H9 (cell line): ENCODE data around the gene DSE. TPM values are rescaled to one million over a fixed set of nuclear protein-coding genes. Genes with fewer than 3 reads are reported as not detected.

Experiments
- DNase-seq: peaks from one replicate; pipeline ENCODE4 v3.0.0-alpha.2; 2017
- H2AFZ ChIP-seq: one replicate; pipeline ENCODE4 v1.6.1; 2013; ENCODE audit warnings: mild to moderate bottlenecking, low read length, control low read depth, moderate library complexity
- H2AK5ac ChIP-seq: 2 replicates; pipeline ENCODE4 v1.6.1; 2013; ENCODE audit warnings: low read length, control low read depth, mixed read lengths; ENCODE audit not compliant: insufficient read length
- H2BK120ac ChIP-seq: one replicate; pipeline ENCODE4 v1.6.1; 2013; ENCODE audit warnings: low read depth, mild to moderate bottlenecking, low read length, control low read depth, inconsistent platforms; ENCODE audit not compliant: poor library complexity, severe bottlenecking
- H2BK12ac ChIP-seq: 2 replicates; pipeline ENCODE4 v1.6.1; 2013; ENCODE audit warnings: low read length, control low read depth, mixed read lengths, low read depth; ENCODE audit not compliant: insufficient read length
- H2BK15ac ChIP-seq: 2 replicates; pipeline ENCODE4 v1.6.1; 2013; ENCODE audit warnings: low read depth, low read length, control low read depth
- H2BK20ac ChIP-seq: one replicate; pipeline ENCODE4 v1.6.1; 2013; ENCODE audit warnings: low read depth, mild to moderate bottlenecking, low read length, control low read depth, inconsistent platforms; ENCODE audit not compliant: poor library complexity, severe bottlenecking
- H2BK5ac ChIP-seq: 2 replicates; pipeline ENCODE4 v1.6.1; 2013; ENCODE audit warnings: low read length, control low read depth, mixed read lengths; ENCODE audit not compliant: insufficient read length
- H3K14ac ChIP-seq: 2 replicates; pipeline ENCODE4 v1.6.1; 2013; ENCODE audit warnings: low read length, control low read depth; ENCODE audit not compliant: insufficient read depth
- H3K18ac ChIP-seq: 2 replicates; pipeline ENCODE4 v1.6.1; 2013; ENCODE audit warnings: low read depth, mild to moderate bottlenecking, mixed read lengths, low read length, control low read depth; ENCODE audit not compliant: insufficient read length
- H3K23ac ChIP-seq: 2 replicates; pipeline ENCODE4 v1.6.1; 2013; ENCODE audit warnings: low read length, control low read depth, mixed read lengths, low read depth; ENCODE audit not compliant: insufficient read length
- H3K23me2 ChIP-seq: 2 replicates; pipeline ENCODE4 v1.6.1; 2013; ENCODE audit warnings: low read depth, mild to moderate bottlenecking, mixed read lengths, low read length, control low read depth; ENCODE audit not compliant: insufficient read length, poor library complexity, severe bottlenecking
- H3K27ac ChIP-seq: 2 replicates; pipeline ENCODE4 v1.5.1; 2013; ENCODE audit warnings: low read length, control low read depth, mixed read lengths, low read depth; ENCODE audit not compliant: insufficient read length
- H3K27me3 ChIP-seq: 2 replicates; pipeline ENCODE4 v1.6.1; 2013; ENCODE audit warnings: low read length, control low read depth, inconsistent platforms; ENCODE audit not compliant: insufficient read depth
- H3K4ac ChIP-seq: 2 replicates; pipeline ENCODE4 v1.6.1; 2013; ENCODE audit warnings: low read depth, mild to moderate bottlenecking, control low read depth, inconsistent platforms, low read length, moderate library complexity
- H3K4me1 ChIP-seq: 2 replicates; pipeline ENCODE4 v1.6.1; 2013; ENCODE audit warnings: low read length, control low read depth, inconsistent platforms; ENCODE audit not compliant: insufficient read depth
- H3K4me2 ChIP-seq: 2 replicates; pipeline ENCODE4 v1.6.1; 2013; ENCODE audit warnings: low read length, control low read depth, mixed read lengths; ENCODE audit not compliant: insufficient read length, insufficient read depth
- H3K56ac ChIP-seq: 2 replicates; pipeline ENCODE4 v1.6.1; 2013; ENCODE audit warnings: low read depth, mild to moderate bottlenecking, mixed read lengths, low read length, control low read depth; ENCODE audit not compliant: insufficient read length
- H3K79me1 ChIP-seq: 2 replicates; pipeline ENCODE4 v1.6.1; 2013; ENCODE audit warnings: low read depth, mild to moderate bottlenecking, moderate library complexity, low read length, control low read depth, inconsistent platforms; ENCODE audit not compliant: insufficient read depth, poor library complexity, severe bottlenecking
- H3K79me2 ChIP-seq: 2 replicates; pipeline ENCODE4 v1.6.1; 2013; ENCODE audit warnings: low read length, control low read depth, inconsistent platforms; ENCODE audit not compliant: insufficient read depth
- H3K9ac ChIP-seq: 2 replicates; pipeline ENCODE4 v1.6.1; 2013; ENCODE audit warnings: low read length, control low read depth, mixed read lengths; ENCODE audit not compliant: insufficient read length; ENCODE audit errors: extremely low read depth
- H3K9me3 ChIP-seq: one replicate; pipeline ENCODE4 v1.6.1; 2013; ENCODE audit warnings: low read depth, low read length, inconsistent platforms; ENCODE audit not compliant: control insufficient read depth
- H3T11ph ChIP-seq: one replicate; pipeline ENCODE4 v1.6.1; 2013; ENCODE audit warnings: mild to moderate bottlenecking, low read length, control low read depth, inconsistent platforms
- H4K20me1 ChIP-seq: one replicate; pipeline ENCODE4 v1.6.1; 2013; ENCODE audit not compliant: control insufficient read depth, insufficient read length, insufficient read depth
- H4K5ac ChIP-seq: 2 replicates; pipeline ENCODE4 v1.6.1; 2013; ENCODE audit warnings: low read depth, mild to moderate bottlenecking, mixed read lengths, low read length, control low read depth; ENCODE audit not compliant: insufficient read length
- H4K8ac ChIP-seq: replicated peaks from 2 replicates; pipeline ENCODE4 v1.6.1; 2013; ENCODE audit warnings: low read length, control low read depth, mixed read lengths, low read depth; ENCODE audit not compliant: insufficient read length
- H4K91ac ChIP-seq: 2 replicates; pipeline ENCODE4 v1.6.1; 2013; ENCODE audit warnings: low read depth, mild to moderate bottlenecking, moderate library complexity, mixed read lengths, low read length, control low read depth; ENCODE audit not compliant: insufficient read length
- H3K27ac Mint-ChIP-seq, 3 experiments: 2 replicates in 2 of 3; 3 replicates in 1 of 3; pipeline ENCODE4 v1.8.0; 2020 to 2021; ENCODE audit warnings: mixed read lengths in 3 of 3, mild to moderate bottlenecking in 1 of 3, moderate library complexity in 1 of 3
- H3K27me3 Mint-ChIP-seq: 2 replicates; pipeline ENCODE4 v1.8.0; 2021; ENCODE audit warnings: low read depth, mild to moderate bottlenecking, moderate library complexity, mixed read lengths
- H3K36me3 Mint-ChIP-seq, 3 experiments: 2 replicates in 2 of 3; 3 replicates in 1 of 3; pipeline ENCODE4 v1.8.0; 2020 to 2021; ENCODE audit warnings: low read depth in 3 of 3, mixed read lengths in 3 of 3; ENCODE audit not compliant: insufficient read depth in 1 of 3
- H3K4me1 Mint-ChIP-seq, 2 experiments: 2 replicates each; pipeline ENCODE4 v1.8.0; 2020; ENCODE audit warnings: mixed read lengths in 2 of 2
- H3K4me3 Mint-ChIP-seq, 2 experiments: 2 replicates in 1 of 2; 3 replicates in 1 of 2; pipeline ENCODE4 v1.8.0; 2020 to 2021; ENCODE audit warnings: mild to moderate bottlenecking in 2 of 2, mixed read lengths in 2 of 2, moderate library complexity in 1 of 2
- H3K9me3 Mint-ChIP-seq, 2 experiments: 2 replicates in 1 of 2; 3 replicates in 1 of 2; pipeline ENCODE4 v1.8.0; 2020; ENCODE audit warnings: mild to moderate bottlenecking in 2 of 2, mixed read lengths in 2 of 2, moderate library complexity in 1 of 2
- CTCF ChIP-seq: fragments of 200-600 bp; sonication (generic); conservative IDR thresholded peaks from 3 replicates; pipeline ENCODE4 v1.8.0; 2021; ENCODE audit warnings: antibody characterized with exemption, mild to moderate bottlenecking
- WGBS: extraction: QIAGEN DNeasy Blood & Tissue Kit; methylation state at CpG from one replicate; pipeline ENCODE4 v1.1.7; 2013; ENCODE audit warnings: missing lambda C conversion rate, low lambda C conversion rate, mixed read lengths; ENCODE audit not compliant: insufficient read length; ENCODE audit errors: extremely low coverage; 5-methylcytosine and 5-hydroxymethylcytosine counted together
- total RNA-seq: library from RNA; stranded (reverse); gene quantifications from 2 replicates; pipeline ENCODE4 v1.2.1, GENCODE V29; 2021

Gene DSE
- total RNA-seq, 1 experiment from 2014 or later: 45.6 TPM

- Mint-ChIP-seq H3K27ac (no peak overlapping the region), H3K36me3 (peaks cover 0 to 4% (median 0%) of the 10 kb centered on the region in 3 experiments; a peak in 3 of 7 replicates), H3K4me1 (peaks cover 22% of the 10 kb centered on the region in 2 experiments), H3K27me3 (no peaks in the 10 kb centered on the region; the same call in 1 of the 2 replicates), H3K4me3 (no peak overlapping the region), H3K9me3 (no peaks in the 10 kb centered on the region)
- H3K4ac ChIP-seq: no peak overlapping the region
- H3K23ac ChIP-seq: no peak overlapping the region
- no peak overlapping the region for H3K4me2 ChIP-seq
- H2BK120ac ChIP-seq: no peak overlapping the region
- H3K4me1 ChIP-seq: no peaks in the 10 kb centered on the region
- no peak overlapping the region for H3T11ph ChIP-seq
- H2BK12ac ChIP-seq: no peak overlapping the region
- no peak overlapping the region for H3K9ac ChIP-seq
- H2BK15ac ChIP-seq: no peak overlapping the region
- no peaks in the 10 kb centered on the region for H3K27me3 ChIP-seq
- TF ChIP-seq CTCF: no peak
- no peak overlapping the region for H4K91ac ChIP-seq
- no peak overlapping the region for H2BK5ac ChIP-seq
- H3K14ac ChIP-seq: no peak overlapping the region
- DNase-seq: no peak
- H3K9me3 ChIP-seq: no peaks in the 10 kb centered on the region
- no peak overlapping the region for H3K56ac ChIP-seq
- WGBS: no CpG with 5 or more reads among the region's 2 CpGs
- H2BK20ac ChIP-seq: no peak overlapping the region
- no peak overlapping the region for H2AFZ ChIP-seq
- H3K79me1 ChIP-seq: peaks cover 3% of the 10 kb centered on the region
- no peak overlapping the region for H3K18ac ChIP-seq
- no peak overlapping the region for H2AK5ac ChIP-seq
- peaks cover 10% of the 10 kb centered on the region; the same call in 1 of the 2 replicates for H3K79me2 ChIP-seq
- no peak overlapping the region for H4K5ac ChIP-seq
- H3K23me2 ChIP-seq: peaks cover under 1% of the 10 kb centered on the region
- no peaks in the 10 kb centered on the region for H4K20me1 ChIP-seq
- no peak overlapping the region for H4K8ac ChIP-seq
- no peak overlapping the region for H3K27ac ChIP-seq
Measured at GRCh38 chr6:116375262-116375661, 4.5 kb downstream of the DSE start.
